ENCODE measurements around the gene PRG2. TPM values are rescaled to one million over a fixed set of nuclear protein-coding genes. Genes with fewer than 3 reads are reported as not detected.
A peak's percentile ranks its signal among the peaks of the same experiment; 100 is the strongest.

Gene PRG2
- total and polyA plus RNA-seq, 2 of the 13 experiments (the other 11 are each of a cell fraction or from before 2014, with no cell fraction given): not detected

DNA sequence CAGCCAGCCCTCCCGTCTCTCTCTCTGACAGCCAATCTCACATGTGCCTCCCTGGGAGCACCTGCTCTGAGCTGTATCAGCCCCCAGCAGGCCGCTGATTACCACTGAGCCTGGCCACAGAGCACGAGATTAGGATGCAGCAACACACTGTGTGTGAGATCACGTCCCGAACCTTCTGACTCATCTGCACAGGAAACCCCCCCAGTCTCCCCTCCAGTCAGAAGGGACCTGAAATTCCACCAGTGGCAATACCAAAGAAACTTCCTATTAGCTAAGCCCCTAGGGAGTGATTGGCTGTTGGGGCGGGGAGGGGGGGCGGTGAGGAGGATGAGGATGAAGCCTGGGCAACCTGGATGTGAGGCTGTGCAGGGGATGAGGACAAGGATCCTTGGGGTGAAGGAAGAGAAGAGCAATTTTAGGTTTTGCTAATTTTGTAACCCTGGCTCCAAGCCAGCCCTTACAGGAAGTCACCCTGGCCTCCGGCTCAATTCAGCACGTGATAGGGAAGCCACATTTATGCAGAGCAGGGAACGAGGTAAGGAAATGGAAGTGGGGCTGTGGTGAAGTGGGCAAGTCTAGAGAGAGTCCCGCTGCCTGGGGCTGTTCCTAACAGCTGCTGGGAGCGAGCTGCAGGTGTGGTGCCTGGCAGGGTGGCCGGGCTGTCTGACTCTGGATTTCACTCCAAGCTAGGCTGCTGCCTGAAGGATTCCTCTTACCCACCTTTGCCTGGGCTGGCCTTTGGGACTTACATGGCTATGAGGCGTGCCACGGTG lies 34.5 kb upstream of the PRG2 start (continued):
- TF ChIP-seq ZNF280B (CRISPR knock-in tag; IDR thresholded peaks at IDR 0.05; ENCODE audit: borderline replicate concordance): no peak
- peak; percentile 77; the same call in 1 of the 2 replicates for TF ChIP-seq ZFP36L1 (CRISPR knock-in tag; IDR thresholded peaks at IDR 0.05)
- TF ChIP-seq NFYB (CRISPR knock-in tag; IDR thresholded peaks at IDR 0.05): no peak
- no peak for TF ChIP-seq ZNF841 (CRISPR knock-in tag; IDR thresholded peaks at IDR 0.05; ENCODE audit: borderline replicate concordance)
- TF ChIP-seq PRDM4 (CRISPR knock-in tag; IDR thresholded peaks at IDR 0.05; ENCODE audit: borderline replicate concordance): no peak
- TF ChIP-seq RERE (CRISPR knock-in tag; IDR thresholded peaks at IDR 0.05; ENCODE audit: low read depth): no peak
- TF ChIP-seq DNMT1 (CRISPR knock-in tag; IDR thresholded peaks at IDR 0.05): no peak
- TF ChIP-seq RAD21 (CRISPR knock-in tag; IDR thresholded peaks at IDR 0.05): no peak
- no peak for TF ChIP-seq NCOA5 (CRISPR knock-in tag; IDR thresholded peaks at IDR 0.05)
- TF ChIP-seq ZNF337 (CRISPR knock-in tag; IDR thresholded peaks at IDR 0.05; ENCODE audit: borderline replicate concordance, low read depth): no peak
- TF ChIP-seq ZNF563 (CRISPR knock-in tag; IDR thresholded peaks at IDR 0.05): no peak
- no peak for TF ChIP-seq KLF9 (CRISPR knock-in tag; IDR thresholded peaks at IDR 0.05; ENCODE audit: low read depth)
- no peak for TF ChIP-seq ZBTB8A (CRISPR knock-in tag; IDR thresholded peaks at IDR 0.05; ENCODE audit: borderline replicate concordance, low read depth)
- TF ChIP-seq GABPA (IDR thresholded peaks at IDR 0.05; ENCODE audit: low read depth, low read length): no peak
- no peak for TF ChIP-seq GABPA (CRISPR knock-in tag; IDR thresholded peaks at IDR 0.05; ENCODE audit: low read depth)
- TF ChIP-seq SP140L (CRISPR knock-in tag; IDR thresholded peaks at IDR 0.05; ENCODE audit: borderline replicate concordance): no peak
- no peak for TF ChIP-seq SOX13 (IDR thresholded peaks at IDR 0.05)
- no peak for TF ChIP-seq SOX13 (CRISPR knock-in tag; conservative IDR thresholded peaks at IDR 0.05 in 1 of 2, IDR thresholded peaks at IDR 0.05 in 1 of 2)
